ENCODE data around the gene SHFL.

SHFL gene

GRCh38 chr19:10120538-10121189 lies 34.5 kb downstream of the SHFL start:
- peaks cover 37% of the 10 kb centered on the region for H3K36me3 ChIP-seq
- DNase-seq, result no peak

GRCh38 chr19:10122045-10122444 lies 35.9 kb downstream of the SHFL start:
- Histone ChIP-seq H3K4me3 (ENCODE audit: low read depth, low read length) (no peak overlapping the region), H3K27ac (no peak overlapping the region), H3K27me3 (ENCODE audit: insufficient read depth, low read depth, severe bottlenecking) (no peaks in the 10 kb centered on the region), H3K36me3 (peaks cover 31% of the 10 kb centered on the region), H3K9me3 (ENCODE audit: severe bottlenecking) (no peaks in the 10 kb centered on the region)
- no peak for DNase-seq
- TF ChIP-seq CTCF (IDR thresholded peaks at IDR 0.05; ENCODE audit: low read depth, low read length), result no peak

More at GRCh38 chr19:10120538-10121189, 34.5 kb downstream of the SHFL start:
- Histone ChIP-seq H3K9me3 (ENCODE audit: severe bottlenecking) (no peaks in the 10 kb centered on the region), H3K4me3 (ENCODE audit: low read depth, low read length) (no peak overlapping the region), H3K27ac (no peak overlapping the region), H3K27me3 (ENCODE audit: insufficient read depth, low read depth, severe bottlenecking) (no peaks in the 10 kb centered on the region)
- no peak for TF ChIP-seq CTCF (IDR thresholded peaks at IDR 0.05; ENCODE audit: low read depth, low read length)

DNA sequence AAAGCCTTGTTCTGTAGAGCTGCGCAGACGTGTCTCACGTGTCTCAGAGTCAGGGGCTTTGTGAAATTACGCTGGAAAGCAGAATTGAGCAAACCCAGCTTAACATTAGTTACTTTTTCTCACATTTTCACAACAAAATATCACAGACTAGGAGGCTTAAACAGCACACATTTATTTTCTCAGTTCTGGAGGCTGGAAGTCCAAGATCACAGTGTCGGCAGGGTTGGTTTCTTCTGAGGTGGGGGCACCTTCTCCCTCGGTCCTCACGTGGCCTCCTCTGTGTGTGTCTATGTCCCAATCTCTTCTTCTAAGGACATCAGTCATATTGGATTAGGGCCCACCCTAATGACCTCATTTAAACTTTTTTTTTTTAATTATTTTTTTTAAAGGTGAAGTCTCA lies 38.3 kb downstream of the SHFL start:
- Histone ChIP-seq H3K36me3 (peaks cover 43% of the 10 kb centered on the region), H3K9me3 (ENCODE audit: severe bottlenecking) (no peaks in the 10 kb centered on the region), H3K27me3 (ENCODE audit: insufficient read depth, low read depth, severe bottlenecking) (no peaks in the 10 kb centered on the region), H3K4me3 (ENCODE audit: low read depth, low read length) (no peak overlapping the region), H3K27ac (no peak overlapping the region)
- TF ChIP-seq CTCF (IDR thresholded peaks at IDR 0.05; ENCODE audit: low read depth, low read length), result no peak
- DNase-seq, result no peak

GRCh38 chr19:10126213-10126639 lies 40.1 kb downstream of the SHFL start:
- no peak for TF ChIP-seq CTCF (IDR thresholded peaks at IDR 0.05; ENCODE audit: low read depth, low read length)
- no peak for DNase-seq
- H3K27ac ChIP-seq, result no peak overlapping the region
- H3K9me3 ChIP-seq (ENCODE audit: severe bottlenecking), result no peaks in the 10 kb centered on the region
- no peaks in the 10 kb centered on the region for H3K27me3 ChIP-seq (ENCODE audit: insufficient read depth, low read depth, severe bottlenecking)
- no peak overlapping the region for H3K4me3 ChIP-seq (ENCODE audit: low read depth, low read length)
- peaks cover 61% of the 10 kb centered on the region for H3K36me3 ChIP-seq

DNA sequence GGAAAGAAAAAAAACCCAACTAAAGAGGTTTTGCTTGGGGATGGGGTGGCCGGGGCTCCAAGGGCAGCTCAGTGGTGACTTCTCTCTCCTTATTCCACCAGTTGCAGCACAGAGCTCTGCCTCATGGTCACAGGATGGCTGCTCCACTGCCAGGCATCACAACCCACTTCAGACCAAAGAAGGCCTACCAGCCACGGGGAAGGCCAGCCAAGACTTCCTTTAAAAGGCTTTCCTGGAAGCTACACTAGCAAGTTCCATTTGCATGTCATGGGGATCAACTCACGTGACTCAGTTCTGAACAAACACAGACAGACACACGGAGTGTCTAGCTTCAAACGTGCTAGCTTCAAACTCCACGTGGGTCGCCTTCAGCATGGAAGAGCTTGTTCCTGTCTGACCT lies 46.8 kb downstream of the SHFL start:
- DNase-seq, result no peak
- no peak overlapping the region for H3K4me3 ChIP-seq (ENCODE audit: low read depth, low read length)
- H3K36me3 ChIP-seq, result peaks cover 97% of the 10 kb centered on the region
- no peaks in the 10 kb centered on the region for H3K27me3 ChIP-seq (ENCODE audit: insufficient read depth, low read depth, severe bottlenecking)
- H3K9me3 ChIP-seq (ENCODE audit: severe bottlenecking), result no peaks in the 10 kb centered on the region
- no peak for TF ChIP-seq CTCF (IDR thresholded peaks at IDR 0.05; ENCODE audit: low read depth, low read length)
- no peak overlapping the region for H3K27ac ChIP-seq

DNA sequence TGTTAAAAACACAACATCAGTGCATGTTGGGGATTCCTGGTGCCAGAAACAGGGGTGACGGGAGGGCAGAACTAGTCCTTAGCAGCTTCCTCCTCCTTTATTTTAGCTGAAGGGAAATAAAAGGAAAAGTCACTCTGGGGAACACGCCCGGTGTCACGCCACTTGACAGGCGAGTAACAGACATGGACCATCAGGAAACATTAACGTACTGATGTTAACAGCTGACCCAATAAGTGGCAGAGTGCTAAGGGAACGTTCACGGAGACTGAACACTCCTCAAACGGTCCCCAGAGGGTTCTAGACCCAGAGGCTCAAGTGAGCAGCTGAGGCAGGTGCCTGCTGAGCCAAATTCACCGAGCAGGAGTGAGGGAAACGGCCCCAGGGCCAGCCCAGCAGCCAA lies 47.5 kb downstream of the SHFL start:
- no peak for TF ChIP-seq CTCF (IDR thresholded peaks at IDR 0.05; ENCODE audit: low read depth, low read length)
- no peak for DNase-seq
- no peak overlapping the region for H3K27ac ChIP-seq
- no peak overlapping the region for H3K4me3 ChIP-seq (ENCODE audit: low read depth, low read length)
- peaks cover 97% of the 10 kb centered on the region for H3K36me3 ChIP-seq
- no peaks in the 10 kb centered on the region for H3K27me3 ChIP-seq (ENCODE audit: insufficient read depth, low read depth, severe bottlenecking)
- H3K9me3 ChIP-seq (ENCODE audit: severe bottlenecking), result no peaks in the 10 kb centered on the region

Measured in WERI-Rb-1 (cell line).